Erythroblast (primary cell): ENCODE data around the gene AGAP1.

Experiments used
- GATA1 ChIP-seq: IDR thresholded peaks from 2 replicates; pipeline ENCODE4 v1.6.1; 2011; ENCODE audit warnings: low read depth, mild to moderate bottlenecking, control low read depth, low read length, moderate library complexity
- POLR2A ChIP-seq: IDR thresholded peaks from 2 replicates; pipeline ENCODE4 v1.6.1; 2011; ENCODE audit warnings: mild to moderate bottlenecking, low read length

- no peak for TF ChIP-seq POLR2A
- no peak for TF ChIP-seq GATA1
Measured at GRCh38 chr2:235730115-235730514, 236.3 kb downstream of the AGAP1 start.
